ENCODE data around the gene ZDHHC23.

The ZDHHC23 gene, protein sequence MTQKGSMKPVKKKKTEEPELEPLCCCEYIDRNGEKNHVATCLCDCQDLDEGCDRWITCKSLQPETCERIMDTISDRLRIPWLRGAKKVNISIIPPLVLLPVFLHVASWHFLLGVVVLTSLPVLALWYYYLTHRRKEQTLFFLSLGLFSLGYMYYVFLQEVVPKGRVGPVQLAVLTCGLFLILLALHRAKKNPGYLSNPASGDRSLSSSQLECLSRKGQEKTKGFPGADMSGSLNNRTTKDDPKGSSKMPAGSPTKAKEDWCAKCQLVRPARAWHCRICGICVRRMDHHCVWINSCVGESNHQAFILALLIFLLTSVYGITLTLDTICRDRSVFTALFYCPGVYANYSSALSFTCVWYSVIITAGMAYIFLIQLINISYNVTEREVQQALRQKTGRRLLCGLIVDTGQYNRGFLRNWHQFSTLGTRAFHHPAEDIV

GRCh38 chr3:113947372-113948014 lies at the start of gene ZDHHC23:
TSS of gene ZDHHC23 (plus strand) at chr3:113948013. CDS start at chr3:113948803, 790 bp downstream.
- DNase-seq = peak; percentile 49

GRCh38 chr3:113898892-113899291 lies 48.9 kb upstream of the ZDHHC23 start:
- DNase-seq = no peak

GRCh38 chr3:113906568-113907140 lies 41.2 kb upstream of the ZDHHC23 start:
- no peak for DNase-seq

DNA sequence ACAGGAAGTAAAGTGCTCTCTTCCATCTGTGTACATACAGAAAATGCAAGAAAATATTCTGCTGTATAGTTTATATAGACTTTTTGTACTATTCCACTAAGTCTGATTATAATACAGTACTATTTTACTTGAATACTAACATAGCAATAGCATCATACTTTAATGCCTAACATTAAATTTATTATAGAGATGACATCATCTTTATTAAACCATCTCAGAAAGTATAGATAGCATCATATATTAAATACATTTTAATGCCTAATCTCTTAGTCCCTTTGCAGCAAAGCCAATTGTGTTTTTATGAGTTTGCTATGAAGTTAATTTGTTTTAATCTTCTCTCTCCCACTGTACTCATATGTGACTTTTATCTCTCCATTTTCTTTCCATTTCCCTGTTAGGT lies 39.7 kb upstream of the ZDHHC23 start:
- no peak for DNase-seq

DNA sequence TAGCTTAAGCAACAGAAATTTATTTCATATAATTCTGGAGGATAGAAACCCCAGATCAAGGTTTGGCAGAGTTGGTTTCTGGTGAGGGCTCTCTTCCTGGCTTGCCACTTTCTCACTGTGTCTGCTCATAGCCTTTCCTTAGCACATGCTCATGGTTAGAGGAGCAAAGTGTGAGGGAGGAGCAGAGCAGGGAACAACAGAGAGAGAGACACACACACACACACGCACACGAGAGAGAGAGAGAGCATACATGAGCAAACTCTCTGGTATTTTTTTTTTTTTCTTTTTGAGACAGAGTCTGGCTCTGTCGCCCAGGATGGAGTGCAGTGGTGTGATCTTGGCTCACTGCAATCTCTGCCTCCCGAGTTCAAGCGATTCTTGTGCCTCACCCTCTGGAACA lies 36.8 kb upstream of the ZDHHC23 start:
- no peak for DNase-seq

GRCh38 chr3:113912552-113913236 lies 35.1 kb upstream of the ZDHHC23 start:
- DNase-seq = peak; percentile 71

DNA sequence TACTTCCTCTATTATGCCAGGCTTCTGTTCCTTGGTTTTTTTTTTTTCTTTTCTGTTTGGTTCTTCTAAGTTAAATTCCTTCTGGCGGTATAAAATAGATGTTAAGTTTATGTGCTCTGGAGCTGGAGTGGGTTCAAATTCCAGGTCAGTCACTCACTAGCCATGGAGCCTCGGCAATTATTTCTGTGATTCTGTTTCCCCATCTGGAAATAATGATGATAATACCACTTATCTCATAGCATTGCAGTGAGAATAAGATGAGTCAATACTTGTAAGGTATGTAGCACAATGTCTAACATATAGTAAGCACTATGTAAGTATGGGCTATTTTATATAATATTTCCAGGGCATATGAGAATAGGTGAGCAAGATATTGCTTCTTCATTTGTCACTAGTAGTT lies 33.2 kb upstream of the ZDHHC23 start:
- no peak for DNase-seq

GRCh38 chr3:113927556-113927955 lies 20.3 kb upstream of the ZDHHC23 start:
- no peak for DNase-seq

- no peak for DNase-seq
Measured at GRCh38 chr3:113946831-113947230, 982 bp upstream of the ZDHHC23 start.

DNA sequence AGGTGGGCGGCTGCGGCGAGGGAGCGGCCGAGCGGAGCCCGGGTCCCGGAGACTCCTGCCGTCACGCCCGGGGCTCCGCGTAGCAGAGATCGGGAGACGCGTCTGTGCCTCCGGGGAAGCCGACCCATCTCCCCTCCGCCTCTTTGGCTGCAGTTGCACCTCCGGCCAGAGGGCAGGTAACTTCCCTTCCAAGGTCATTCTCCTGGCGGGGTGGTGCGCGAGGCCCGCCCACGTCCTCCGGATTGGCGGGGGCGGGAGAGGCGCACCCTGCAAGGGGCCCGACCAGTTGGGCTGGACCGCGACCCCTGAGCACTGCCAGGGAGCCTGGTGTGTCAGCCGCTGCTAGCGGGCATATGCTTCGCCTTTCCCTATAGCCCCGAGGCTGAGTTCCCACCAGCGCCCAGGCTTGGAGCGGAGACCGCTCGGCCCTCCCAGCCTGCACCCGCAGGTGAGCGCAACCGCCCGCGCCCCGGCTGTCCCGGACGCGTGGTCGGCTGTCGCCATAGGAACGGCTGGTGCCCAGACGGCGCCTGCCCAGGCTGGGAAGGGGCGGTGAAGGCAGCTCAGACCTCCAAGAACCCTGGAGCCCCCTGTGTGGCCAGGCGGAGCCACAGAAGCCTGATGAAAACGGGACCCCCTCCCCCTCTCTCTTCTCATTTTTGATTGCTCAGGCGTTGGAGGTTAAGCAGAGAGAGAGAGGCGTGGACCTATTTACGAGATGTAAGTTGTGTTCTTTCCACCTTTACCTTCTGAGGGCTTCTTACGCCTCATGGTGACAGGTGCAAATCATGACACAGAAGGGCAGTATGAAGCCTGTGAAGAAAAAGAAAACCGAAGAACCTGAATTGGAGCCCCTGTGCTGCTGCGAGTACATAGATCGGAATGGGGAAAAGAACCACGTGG lies 453 bp downstream of the ZDHHC23 start:
- DNase-seq = peak; percentile 11

DNA sequence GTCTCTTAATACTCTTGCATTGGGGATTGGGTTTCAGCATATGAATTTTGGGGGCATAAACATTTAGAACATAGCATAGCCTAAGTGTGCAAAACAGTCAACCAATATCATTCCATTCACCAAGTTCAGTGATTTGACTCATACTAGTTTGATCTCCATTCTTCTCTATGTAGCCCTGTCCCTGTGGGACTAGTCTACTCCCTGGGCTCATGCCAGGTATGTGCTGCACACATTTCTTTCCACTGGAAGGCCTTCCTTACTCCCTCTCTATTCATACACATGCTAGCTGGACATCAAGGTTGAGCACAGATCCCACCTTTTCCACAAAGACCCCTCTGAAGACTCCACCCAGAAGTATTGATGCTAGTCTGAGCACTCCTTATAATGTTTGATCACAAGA lies 5.1 kb downstream of the ZDHHC23 start:
- DNase-seq = no peak

DNA sequence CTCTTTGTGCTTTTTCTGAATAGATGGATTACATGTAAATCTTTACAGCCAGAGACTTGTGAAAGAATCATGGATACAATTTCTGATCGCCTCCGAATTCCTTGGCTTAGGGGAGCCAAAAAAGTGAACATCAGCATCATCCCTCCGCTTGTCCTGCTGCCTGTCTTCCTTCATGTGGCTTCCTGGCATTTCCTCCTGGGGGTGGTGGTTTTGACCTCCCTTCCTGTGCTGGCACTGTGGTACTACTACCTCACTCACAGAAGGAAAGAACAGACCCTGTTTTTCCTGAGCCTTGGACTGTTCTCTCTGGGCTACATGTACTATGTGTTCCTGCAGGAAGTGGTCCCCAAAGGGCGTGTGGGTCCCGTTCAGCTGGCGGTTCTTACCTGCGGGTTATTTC lies 5.9 kb downstream of the ZDHHC23 start:
- no peak for DNase-seq

GRCh38 chr3:113954091-113954685 lies 6.4 kb downstream of the ZDHHC23 start:
- no peak for DNase-seq

- DNase-seq = peak; percentile 50
Measured at GRCh38 chr3:113963879-113964278, 16.1 kb downstream of the ZDHHC23 start.

- DNase-seq = no peak
Measured at GRCh38 chr3:113966172-113966571, 18.4 kb downstream of the ZDHHC23 start.

DNA sequence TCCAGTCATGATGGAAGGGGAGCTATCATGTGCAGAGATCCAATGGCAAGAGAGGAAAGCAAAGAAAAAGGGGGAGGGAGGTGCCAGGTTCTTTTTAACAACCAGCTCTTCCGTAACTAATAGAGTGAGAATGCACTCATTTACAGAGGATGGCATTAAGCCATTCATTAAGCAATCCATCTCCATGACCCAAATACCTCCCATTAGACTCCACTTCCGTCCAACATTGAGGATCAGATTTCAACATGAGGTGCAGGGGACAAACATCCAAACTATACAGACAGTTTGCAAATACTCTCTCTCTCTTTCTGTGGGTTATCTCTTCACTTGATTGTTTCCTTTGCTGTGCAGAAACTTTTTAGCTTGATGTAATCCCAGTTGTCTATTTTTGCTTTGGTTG lies 21.2 kb downstream of the ZDHHC23 start:
- no peak for DNase-seq

DNA sequence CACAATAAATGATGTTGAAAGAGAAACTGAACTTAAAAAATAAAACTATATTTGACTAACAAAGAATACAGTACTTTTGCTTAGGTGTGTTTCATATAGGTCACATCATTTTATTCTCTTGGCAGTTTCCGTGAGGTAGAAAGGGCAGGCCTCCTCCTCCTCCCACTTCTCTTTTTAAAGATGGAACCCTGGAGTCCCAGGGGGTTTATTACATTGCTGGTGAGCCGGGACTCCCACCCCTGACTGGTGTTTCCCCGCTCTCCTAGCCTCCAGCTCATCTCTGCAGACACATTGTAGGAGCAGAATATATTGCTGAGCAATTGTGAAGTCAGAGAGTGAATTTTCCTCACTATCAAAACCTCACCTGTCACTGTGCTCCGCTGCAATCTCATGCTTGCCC lies 30.0 kb downstream of the ZDHHC23 start:
- no peak for DNase-seq

GRCh38 chr3:113979916-113980315 lies 32.1 kb downstream of the ZDHHC23 start:
- no peak for DNase-seq

DNA sequence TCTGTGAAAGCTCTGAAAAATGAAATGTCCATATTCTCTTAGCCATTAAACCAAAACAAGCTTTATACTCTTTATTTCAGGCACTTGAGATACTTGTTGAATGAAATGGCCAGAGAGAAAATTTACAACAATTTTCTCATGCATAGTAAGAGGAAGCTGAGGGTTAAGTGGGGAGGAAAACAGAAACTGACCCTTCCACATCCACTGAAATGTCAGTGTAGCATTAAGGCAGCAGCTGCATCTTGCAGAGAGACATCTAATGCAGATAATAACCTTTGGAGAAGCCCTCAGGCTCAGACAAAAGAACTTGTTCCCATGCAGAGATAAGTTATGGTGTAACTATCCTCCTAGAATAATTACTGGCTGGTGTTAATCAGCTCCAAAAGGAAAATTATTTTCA lies 34.0 kb downstream of the ZDHHC23 start:
- DNase-seq = no peak

- DNase-seq = no peak
Measured at GRCh38 chr3:113983544-113983943, 35.7 kb downstream of the ZDHHC23 start.

DNA sequence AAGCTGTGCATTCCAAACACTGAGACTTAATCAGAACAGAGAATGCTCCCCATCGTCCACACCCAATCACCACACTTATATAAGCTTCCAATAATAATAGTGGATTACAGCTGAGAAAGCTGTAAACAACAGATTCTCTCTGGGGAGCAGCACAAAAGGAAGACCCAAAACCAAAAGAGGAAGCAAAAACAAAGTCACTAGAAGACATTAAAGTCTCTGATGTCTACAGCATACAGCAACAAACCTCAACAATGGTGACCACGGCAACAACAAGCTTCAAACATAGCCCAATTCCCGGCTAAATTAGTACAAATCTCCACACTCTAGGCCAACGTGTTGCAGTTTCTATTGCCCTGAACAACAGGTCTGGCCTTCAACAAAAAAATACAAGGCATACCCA lies 37.7 kb downstream of the ZDHHC23 start:
- no peak for DNase-seq

GRCh38 chr3:114005481-114005880 lies 57.7 kb downstream of the ZDHHC23 start:
- no peak for DNase-seq
